Astrocyte of the cerebellum (primary cell): ENCODE measurements around the gene PTGES3.

Source experiments
- DNase-seq: peaks from one replicate; pipeline ENCODE4 v3.0.0-alpha.2; 2011; ENCODE audit warnings: low read depth
- H3K4me3 ChIP-seq: 2 replicates; pipeline ENCODE4 v1.5.1; 2011; ENCODE audit warnings: mild to moderate bottlenecking, low read depth, low read length, moderate library complexity
- CTCF ChIP-seq: IDR thresholded peaks from 2 replicates; pipeline ENCODE4 v1.5.1; 2012; ENCODE audit warnings: low read length, low read depth, moderate library complexity, mild to moderate bottlenecking; ENCODE audit errors: missing control alignments
- in situ Hi-C: cut with HindIII; loops from 2 replicates; pipeline ENCODE4 v1.10.0; 2017; ENCODE audit warnings: low sequenced_read_pairs

PTGES3 gene

GRCh38 chr12:56723889-56724700, 36.0 kb upstream of the PTGES3 start:
- in situ Hi-C loops: no loop called here
- DNase-seq: peak; percentile 60
- peak overlapping the region; percentile 76 for H3K4me3 ChIP-seq
- no peak for TF ChIP-seq CTCF

DNA sequence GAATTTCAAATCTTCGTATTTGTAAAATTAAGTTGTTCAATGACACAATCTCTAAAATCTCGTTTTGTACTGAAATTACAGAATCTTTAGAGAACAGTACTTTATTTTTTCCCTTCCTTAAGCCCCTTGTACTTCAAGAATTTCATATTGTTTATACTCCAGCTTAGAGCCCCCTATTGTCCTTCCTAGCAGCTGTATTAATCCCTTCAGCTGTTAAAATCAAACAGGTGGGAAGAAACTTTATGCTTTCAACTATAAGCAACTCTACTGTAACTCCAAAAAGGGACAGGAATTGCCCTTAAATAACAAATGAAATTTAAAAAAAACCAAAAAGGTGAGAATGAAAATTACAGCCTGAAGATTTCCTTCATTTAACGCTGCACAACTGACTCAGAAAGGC, 35.3 kb upstream of the PTGES3 start:
- in situ Hi-C loops: no loop called here
- no peak for DNase-seq
- H3K4me3 ChIP-seq: peak overlapping the region; percentile 76
- TF ChIP-seq CTCF: no peak

DNA sequence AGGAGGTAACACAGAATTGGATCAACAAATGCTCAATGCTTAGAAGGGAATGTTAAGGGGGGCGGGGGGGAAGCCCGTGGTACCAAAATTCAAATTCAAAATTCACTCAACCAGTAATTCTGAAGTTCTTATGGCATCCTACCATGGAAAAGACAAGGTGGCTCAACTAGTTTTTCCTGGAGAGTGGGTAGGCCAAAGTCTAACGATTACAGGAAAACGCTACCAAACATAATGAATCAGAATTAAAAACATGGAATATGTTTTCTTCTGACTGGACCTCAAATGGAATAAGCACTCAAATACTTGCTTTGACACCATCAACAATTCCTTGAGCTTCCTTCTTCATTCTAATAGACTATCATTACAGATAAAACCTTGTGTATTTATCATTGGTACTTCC, 34.7 kb upstream of the PTGES3 start:
- TF ChIP-seq CTCF: no peak
- in situ Hi-C loops: no loop called here
- H3K4me3 ChIP-seq: peak overlapping the region; percentile 15
- DNase-seq: no peak

GRCh38 chr12:56721721-56722120, 33.6 kb upstream of the PTGES3 start:
- in situ Hi-C loops: no loop called here
- H3K4me3 ChIP-seq: no peak overlapping the region
- DNase-seq: no peak
- TF ChIP-seq CTCF: no peak

- no peak for TF ChIP-seq CTCF
- H3K4me3 ChIP-seq: no peak overlapping the region
- DNase-seq: no peak
- in situ Hi-C loops: no loop called here
Observed at GRCh38 chr12:56721216-56721615, 33.1 kb upstream of the PTGES3 start.

- no peak for TF ChIP-seq CTCF
- no peak for DNase-seq
- H3K4me3 ChIP-seq: no peak overlapping the region
- in situ Hi-C loops: no loop called here
Observed at GRCh38 chr12:56720731-56721151, 32.7 kb upstream of the PTGES3 start.
